ENCODE results near the gene XPA.
A peak's percentile ranks its signal among the peaks of the same experiment; 100 is the strongest.
"Not testable (repeated sequence)": the region's sequence is repeated elsewhere in the genome, so short reads cannot be mapped to it uniquely, and the experiment has no call there.

Gene XPA

GRCh38 chr9:97703437-97704344, 6.6 kb upstream of the XPA start:
- no peak for DNase-seq

GRCh38 chr9:97699824-97700223, 2.7 kb upstream of the XPA start:
- DNase-seq, result not testable (repeated sequence)

- not testable (repeated sequence) for DNase-seq
Observed at GRCh38 chr9:97699281-97699680, 2.1 kb upstream of the XPA start.

GRCh38 chr9:97698865-97699264, 1.7 kb upstream of the XPA start:
- no peak for DNase-seq

GRCh38 chr9:97697837-97698236, 697 bp upstream of the XPA start:
- no peak for DNase-seq

GRCh38 chr9:97695995-97696802, 941 bp downstream of the XPA start:
- DNase-seq, result peak in 1 of 2 donors; percentile 3

GRCh38 chr9:97695390-97695789, 1.8 kb downstream of the XPA start:
- no peak for DNase-seq

GRCh38 chr9:97694769-97695168, 2.4 kb downstream of the XPA start:
- DNase-seq, result no peak

- no peak for DNase-seq
Observed at GRCh38 chr9:97689401-97690180, 7.5 kb downstream of the XPA start.

- DNase-seq, result no peak
Observed at GRCh38 chr9:97688654-97689053, 8.5 kb downstream of the XPA start.

- DNase-seq, result no peak
Observed at GRCh38 chr9:97682242-97682641, 14.9 kb downstream of the XPA start.

- no peak for DNase-seq
Observed at GRCh38 chr9:97675655-97676054, 21.5 kb downstream of the XPA start.

- DNase-seq, result no peak
Observed at GRCh38 chr9:97673922-97674321, 23.2 kb downstream of the XPA start.

- no peak for DNase-seq
Observed at GRCh38 chr9:97672403-97672802, 24.7 kb downstream of the XPA start.

- no peak for DNase-seq
Observed at GRCh38 chr9:97670586-97670985, 26.6 kb downstream of the XPA start.

GRCh38 chr9:97668485-97668884, 28.7 kb downstream of the XPA start:
- no peak for DNase-seq

GRCh38 chr9:97666907-97667686, 30.0 kb downstream of the XPA start:
- DNase-seq, result no peak

- no peak for DNase-seq
Observed at GRCh38 chr9:97665742-97666141, 31.4 kb downstream of the XPA start.

GRCh38 chr9:97660847-97661246, 36.3 kb downstream of the XPA start:
- no peak for DNase-seq

GRCh38 chr9:97660340-97660739, 36.8 kb downstream of the XPA start:
- no peak for DNase-seq

GRCh38 chr9:97659771-97660170, 37.4 kb downstream of the XPA start:
- DNase-seq, result no peak

- DNase-seq, result no peak
Observed at GRCh38 chr9:97658707-97659106, 38.4 kb downstream of the XPA start.

Measured in CD4-positive, alpha-beta T cell treated with Interferon alpha-2 for 1 hour (primary cell).